ENCODE results near the gene PRR16.

PRR16 gene

DNA sequence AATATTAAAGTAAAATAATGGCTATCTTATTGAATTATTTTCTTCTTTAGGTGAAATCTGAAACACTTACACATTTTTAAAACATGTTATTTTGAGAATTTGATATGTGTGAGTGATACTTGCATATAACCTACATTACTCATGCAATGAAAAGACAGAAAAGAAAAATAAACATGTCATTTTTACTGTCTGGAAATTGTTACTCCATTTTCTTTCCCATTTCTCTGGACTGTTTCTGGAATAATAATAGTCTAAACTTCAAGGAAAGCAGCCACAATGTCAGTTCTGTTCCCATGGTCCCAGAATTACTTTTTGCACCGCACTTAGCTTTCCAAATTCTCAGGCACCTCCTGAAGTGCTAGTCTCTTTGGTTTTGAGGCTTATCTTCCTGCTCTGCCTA is 145.5 kb downstream of the PRR16 start:
- Histone ChIP-seq H3K27me3 (ENCODE audit: control insufficient read depth in 1 of 2, insufficient read depth in 2 of 2, low read length in 2 of 2) (no peaks in the 10 kb centered on the region), H3K4me1 (ENCODE audit: control insufficient read depth, insufficient read depth, low read length) (no peaks in the 10 kb centered on the region), H3K4me3 (ENCODE audit: low read length in 2 of 2) (no peak overlapping the region), H3K9me3 (ENCODE audit: control insufficient read depth in 2 of 2, low read length in 2 of 2) (no peaks in the 10 kb centered on the region), H3K36me3 (ENCODE audit: control insufficient read depth in 2 of 2, insufficient read depth in 2 of 2, low read length in 2 of 2) (no peaks in the 10 kb centered on the region), H3K9ac (ENCODE audit: low read length in 2 of 2) (no peak overlapping the region), H3K27ac (ENCODE audit: low read length) (no peak overlapping the region)

GRCh38 chr5:120610145-120610544 is 146.0 kb downstream of the PRR16 start:
- Histone ChIP-seq H3K4me3 (ENCODE audit: low read length in 2 of 2) (no peak overlapping the region), H3K27me3 (ENCODE audit: control insufficient read depth in 1 of 2, insufficient read depth in 2 of 2, low read length in 2 of 2) (no peaks in the 10 kb centered on the region), H3K4me1 (ENCODE audit: control insufficient read depth, insufficient read depth, low read length) (no peaks in the 10 kb centered on the region), H3K9ac (ENCODE audit: low read length in 2 of 2) (no peak overlapping the region), H3K27ac (ENCODE audit: low read length) (no peak overlapping the region), H3K36me3 (ENCODE audit: control insufficient read depth in 2 of 2, insufficient read depth in 2 of 2, low read length in 2 of 2) (no peaks in the 10 kb centered on the region), H3K9me3 (ENCODE audit: control insufficient read depth in 2 of 2, low read length in 2 of 2) (no peaks in the 10 kb centered on the region)

DNA sequence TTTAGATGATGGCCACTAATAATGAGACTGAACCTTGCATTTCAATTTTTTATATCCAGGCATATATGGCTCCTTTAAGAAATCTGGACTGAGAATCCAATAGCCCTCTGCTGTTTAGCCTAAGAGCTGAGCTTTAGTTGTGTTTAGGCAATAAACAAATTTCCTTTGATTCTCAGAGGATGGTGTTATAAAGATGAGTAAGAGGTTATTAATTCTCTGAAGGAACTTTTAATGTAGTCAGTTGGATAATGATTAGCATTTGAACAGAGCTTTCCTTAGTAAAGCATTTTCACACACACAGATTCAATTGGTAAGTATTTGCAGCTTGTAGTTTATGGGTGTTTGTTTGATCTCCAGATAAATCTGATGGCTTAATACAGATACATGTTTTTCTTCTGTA is 149.6 kb downstream of the PRR16 start:
- H3K36me3 ChIP-seq (ENCODE audit: control insufficient read depth in 2 of 2, insufficient read depth in 2 of 2, low read length in 2 of 2) = no peaks in the 10 kb centered on the region
- H3K27ac ChIP-seq (ENCODE audit: low read length) = no peak overlapping the region
- H3K4me3 ChIP-seq (ENCODE audit: low read length in 2 of 2) = no peak overlapping the region
- no peaks in the 10 kb centered on the region for H3K27me3 ChIP-seq (ENCODE audit: control insufficient read depth in 1 of 2, insufficient read depth in 2 of 2, low read length in 2 of 2)
- H3K4me1 ChIP-seq (ENCODE audit: control insufficient read depth, insufficient read depth, low read length) = no peaks in the 10 kb centered on the region
- no peak overlapping the region for H3K9ac ChIP-seq (ENCODE audit: low read length in 2 of 2)
- no peaks in the 10 kb centered on the region for H3K9me3 ChIP-seq (ENCODE audit: control insufficient read depth in 2 of 2, low read length in 2 of 2)

DNA sequence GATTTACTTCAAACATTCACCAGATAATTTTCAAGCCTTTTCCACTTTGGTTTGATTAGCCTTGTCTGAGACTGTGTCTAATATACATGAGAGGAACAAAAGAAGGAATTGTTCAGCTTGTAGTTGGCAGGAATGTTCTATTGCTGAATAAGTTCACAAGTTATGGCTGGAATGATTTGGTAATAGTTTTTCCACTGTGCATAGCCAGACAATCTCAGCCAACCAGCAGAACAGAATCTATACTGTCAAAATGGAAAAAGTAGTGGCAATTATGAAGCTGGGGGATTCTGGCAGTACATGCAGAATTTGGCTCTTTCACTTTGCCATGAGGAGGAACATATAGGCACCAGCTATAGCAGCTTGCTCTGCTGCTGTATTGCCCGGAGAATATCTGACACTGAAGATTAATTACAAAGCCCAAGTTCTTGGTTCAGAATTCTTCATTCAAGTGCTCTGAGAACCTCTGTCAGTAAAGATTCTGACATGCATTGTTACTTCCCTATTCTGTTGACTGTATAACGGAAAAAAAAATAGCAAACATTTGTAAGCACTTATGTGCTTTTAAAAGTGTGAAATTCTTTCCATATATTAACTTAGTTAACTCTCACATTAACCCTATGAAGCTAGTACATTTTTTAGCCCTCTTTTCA is 150.6 kb downstream of the PRR16 start:
- no peak overlapping the region for H3K27ac ChIP-seq (ENCODE audit: low read length)
- no peaks in the 10 kb centered on the region for H3K27me3 ChIP-seq (ENCODE audit: control insufficient read depth in 1 of 2, insufficient read depth in 2 of 2, low read length in 2 of 2)
- H3K9me3 ChIP-seq (ENCODE audit: control insufficient read depth in 2 of 2, low read length in 2 of 2) = no peaks in the 10 kb centered on the region
- no peak overlapping the region for H3K4me3 ChIP-seq (ENCODE audit: low read length in 2 of 2)
- H3K9ac ChIP-seq (ENCODE audit: low read length in 2 of 2) = no peak overlapping the region
- H3K36me3 ChIP-seq (ENCODE audit: control insufficient read depth in 2 of 2, insufficient read depth in 2 of 2, low read length in 2 of 2) = no peaks in the 10 kb centered on the region
- no peaks in the 10 kb centered on the region for H3K4me1 ChIP-seq (ENCODE audit: control insufficient read depth, insufficient read depth, low read length)

DNA sequence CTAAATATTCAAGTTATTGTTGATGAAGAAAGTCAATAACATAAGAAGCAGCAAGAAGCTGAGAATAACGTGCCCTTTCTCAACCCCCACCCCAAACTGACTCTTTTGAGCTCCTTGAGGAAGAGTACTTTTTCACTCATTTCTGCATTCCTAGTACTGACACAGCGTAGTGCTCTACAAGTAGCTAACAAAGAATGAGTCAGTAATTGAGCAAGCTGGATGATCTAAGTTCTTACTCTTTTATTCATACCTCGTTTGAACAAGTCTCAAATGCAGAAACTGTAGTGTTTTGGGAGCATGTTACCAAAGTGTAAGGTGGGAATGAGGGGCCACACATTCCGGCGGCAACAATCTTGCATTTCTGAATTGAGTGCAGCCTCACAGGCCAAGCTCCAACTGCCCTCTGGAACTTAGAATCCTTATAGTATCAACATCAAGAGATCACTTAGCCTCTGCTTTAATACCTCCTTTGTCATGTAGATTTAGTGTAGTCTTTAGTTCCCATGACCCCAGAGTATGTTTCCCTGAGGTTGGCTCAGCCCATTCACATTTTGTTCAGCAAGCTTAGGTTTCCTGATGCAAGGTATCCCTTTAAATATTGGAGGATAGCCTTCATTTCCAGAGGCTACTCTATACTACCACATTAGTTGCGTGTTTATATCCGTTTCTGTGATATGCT is 152.0 kb downstream of the PRR16 start:
- no peaks in the 10 kb centered on the region for H3K9me3 ChIP-seq (ENCODE audit: control insufficient read depth in 2 of 2, low read length in 2 of 2)
- H3K4me1 ChIP-seq (ENCODE audit: control insufficient read depth, insufficient read depth, low read length) = no peaks in the 10 kb centered on the region
- no peaks in the 10 kb centered on the region for H3K36me3 ChIP-seq (ENCODE audit: control insufficient read depth in 2 of 2, insufficient read depth in 2 of 2, low read length in 2 of 2)
- H3K27me3 ChIP-seq (ENCODE audit: control insufficient read depth in 1 of 2, insufficient read depth in 2 of 2, low read length in 2 of 2) = no peaks in the 10 kb centered on the region
- no peak overlapping the region for H3K27ac ChIP-seq (ENCODE audit: low read length)
- H3K4me3 ChIP-seq (ENCODE audit: low read length in 2 of 2) = no peak overlapping the region
- no peak overlapping the region for H3K9ac ChIP-seq (ENCODE audit: low read length in 2 of 2)

DNA sequence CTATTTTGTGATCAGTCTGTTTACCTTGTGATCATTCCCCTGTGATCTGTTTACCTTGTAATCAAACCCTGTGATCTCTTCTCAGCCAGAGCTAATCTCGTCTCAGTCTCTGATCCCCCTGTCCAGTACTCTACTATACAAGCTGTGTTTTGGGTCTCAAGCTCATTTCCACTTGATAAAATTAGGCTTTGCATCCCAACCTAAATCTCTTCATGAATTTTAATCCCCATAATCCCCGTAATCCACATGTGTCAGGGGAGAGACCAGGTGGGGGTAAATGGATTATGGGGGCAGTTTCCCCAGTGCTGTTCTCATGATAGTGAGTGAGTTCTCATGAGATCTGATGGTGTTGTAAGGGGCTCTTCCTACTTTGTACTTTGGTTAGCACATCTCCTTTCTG is 157.2 kb downstream of the PRR16 start:
- Histone ChIP-seq H3K27me3 (ENCODE audit: control insufficient read depth in 1 of 2, insufficient read depth in 2 of 2, low read length in 2 of 2) (no peaks in the 10 kb centered on the region), H3K27ac (ENCODE audit: low read length) (no peak overlapping the region), H3K9me3 (ENCODE audit: control insufficient read depth in 2 of 2, low read length in 2 of 2) (no peaks in the 10 kb centered on the region), H3K9ac (ENCODE audit: low read length in 2 of 2) (no peak overlapping the region), H3K4me1 (ENCODE audit: control insufficient read depth, insufficient read depth, low read length) (no peaks in the 10 kb centered on the region), H3K4me3 (ENCODE audit: low read length in 2 of 2) (no peak overlapping the region), H3K36me3 (ENCODE audit: control insufficient read depth in 2 of 2, insufficient read depth in 2 of 2, low read length in 2 of 2) (no peaks in the 10 kb centered on the region)

DNA sequence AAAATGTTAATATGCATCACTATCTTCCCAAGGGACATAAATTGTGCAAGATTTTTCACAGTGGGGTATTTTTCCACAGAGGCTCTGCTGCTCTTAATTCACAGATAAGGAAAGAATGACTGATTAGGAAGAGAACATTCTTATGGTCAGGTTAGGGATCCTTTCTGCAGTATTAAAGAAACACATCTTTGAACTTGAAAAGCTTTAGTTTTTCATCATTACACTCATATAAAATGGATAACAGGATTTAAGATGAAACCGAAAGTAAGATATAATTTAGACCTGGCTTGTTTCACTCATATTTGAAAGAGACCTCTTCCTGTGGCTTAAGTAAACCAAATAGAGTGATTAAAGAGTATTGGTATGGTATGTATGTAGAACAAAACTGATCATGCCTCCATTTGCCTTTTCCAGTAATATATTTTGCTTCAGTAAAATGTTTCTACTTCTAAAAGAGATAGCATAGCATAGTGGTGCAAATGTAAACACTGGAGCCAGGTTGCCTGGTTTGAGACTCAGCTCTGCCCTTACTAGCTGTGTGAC is 160.0 kb downstream of the PRR16 start:
- no peaks in the 10 kb centered on the region for H3K27me3 ChIP-seq (ENCODE audit: control insufficient read depth in 1 of 2, insufficient read depth in 2 of 2, low read length in 2 of 2)
- H3K4me3 ChIP-seq (ENCODE audit: low read length in 2 of 2) = no peak overlapping the region
- no peak overlapping the region for H3K9ac ChIP-seq (ENCODE audit: low read length in 2 of 2)
- no peaks in the 10 kb centered on the region for H3K9me3 ChIP-seq (ENCODE audit: control insufficient read depth in 2 of 2, low read length in 2 of 2)
- no peaks in the 10 kb centered on the region for H3K36me3 ChIP-seq (ENCODE audit: control insufficient read depth in 2 of 2, insufficient read depth in 2 of 2, low read length in 2 of 2)
- no peak overlapping the region for H3K27ac ChIP-seq (ENCODE audit: low read length)
- H3K4me1 ChIP-seq (ENCODE audit: control insufficient read depth, insufficient read depth, low read length) = no peaks in the 10 kb centered on the region

DNA sequence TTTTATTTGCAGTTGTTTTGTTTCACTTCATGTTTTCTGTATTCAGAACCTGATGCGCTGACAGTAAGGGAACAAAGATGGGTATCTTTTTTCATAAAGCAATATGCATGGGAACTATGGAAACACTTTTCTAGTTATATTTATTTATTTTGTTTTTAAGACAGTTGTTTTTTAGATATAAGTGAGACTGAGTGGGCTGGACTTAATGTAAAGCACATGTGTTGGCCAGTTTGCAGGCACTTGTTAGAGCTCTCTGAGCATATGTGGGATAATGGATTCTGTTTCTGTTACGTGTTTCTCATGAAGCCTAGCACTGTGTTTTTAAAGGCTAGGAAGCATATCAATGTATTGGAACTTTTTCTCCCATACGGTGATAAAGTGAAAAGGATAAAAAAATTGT is 164.1 kb downstream of the PRR16 start:
- Histone ChIP-seq H3K27me3 (ENCODE audit: control insufficient read depth in 1 of 2, insufficient read depth in 2 of 2, low read length in 2 of 2) (no peaks in the 10 kb centered on the region), H3K9me3 (ENCODE audit: control insufficient read depth in 2 of 2, low read length in 2 of 2) (no peaks in the 10 kb centered on the region), H3K4me1 (ENCODE audit: control insufficient read depth, insufficient read depth, low read length) (no peaks in the 10 kb centered on the region), H3K36me3 (ENCODE audit: control insufficient read depth in 2 of 2, insufficient read depth in 2 of 2, low read length in 2 of 2) (no peaks in the 10 kb centered on the region), H3K27ac (ENCODE audit: low read length) (no peak overlapping the region), H3K9ac (ENCODE audit: low read length in 2 of 2) (no peak overlapping the region), H3K4me3 (ENCODE audit: low read length in 2 of 2) (no peak overlapping the region)

DNA sequence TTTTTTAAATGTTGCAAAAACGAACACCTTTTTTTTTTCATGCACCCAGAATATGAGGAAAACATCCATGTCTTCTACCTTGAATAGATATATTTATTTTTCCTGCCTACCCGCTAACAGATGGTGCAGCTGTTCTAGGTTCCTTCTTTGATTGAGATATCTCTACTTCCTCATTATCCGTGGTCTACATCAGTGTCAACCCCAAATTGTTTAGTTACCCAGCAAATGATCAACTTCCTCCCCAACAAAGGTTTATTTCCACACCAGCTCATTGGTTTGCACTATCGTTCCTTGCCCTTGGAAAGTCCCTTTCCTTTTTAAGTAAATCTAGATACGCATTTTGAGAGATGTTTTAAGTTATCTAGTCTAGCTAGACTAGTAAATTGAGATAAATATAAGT is 166.4 kb downstream of the PRR16 start:
- Histone ChIP-seq H3K27ac (ENCODE audit: low read length) (no peak overlapping the region), H3K27me3 (ENCODE audit: control insufficient read depth in 1 of 2, insufficient read depth in 2 of 2, low read length in 2 of 2) (no peaks in the 10 kb centered on the region), H3K9ac (ENCODE audit: low read length in 2 of 2) (no peak overlapping the region), H3K4me3 (ENCODE audit: low read length in 2 of 2) (no peak overlapping the region), H3K9me3 (ENCODE audit: control insufficient read depth in 2 of 2, low read length in 2 of 2) (no peaks in the 10 kb centered on the region), H3K36me3 (ENCODE audit: control insufficient read depth in 2 of 2, insufficient read depth in 2 of 2, low read length in 2 of 2) (no peaks in the 10 kb centered on the region), H3K4me1 (ENCODE audit: control insufficient read depth, insufficient read depth, low read length) (no peaks in the 10 kb centered on the region)

DNA sequence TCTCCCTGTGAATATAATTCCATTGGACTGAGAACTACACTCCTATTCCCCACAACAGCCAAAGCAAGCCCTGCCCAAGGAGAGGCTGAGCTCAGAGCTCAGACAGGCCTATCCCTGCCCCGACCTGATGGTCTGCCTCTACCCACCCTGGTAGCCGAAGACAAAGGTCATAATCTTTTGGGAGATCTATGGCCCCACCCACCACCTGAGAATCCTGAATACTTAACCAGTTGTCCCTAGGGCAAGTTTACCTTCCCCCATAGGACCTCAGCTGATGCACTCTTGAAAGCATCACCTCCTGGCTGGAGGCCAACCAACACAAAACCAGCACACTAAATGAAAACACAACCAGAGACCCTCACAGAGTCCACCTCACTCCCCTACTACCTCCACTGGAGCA is 167.5 kb downstream of the PRR16 start:
- Histone ChIP-seq H3K4me3 (ENCODE audit: low read length in 2 of 2) (no peak overlapping the region), H3K36me3 (ENCODE audit: control insufficient read depth in 2 of 2, insufficient read depth in 2 of 2, low read length in 2 of 2) (no peaks in the 10 kb centered on the region), H3K4me1 (ENCODE audit: control insufficient read depth, insufficient read depth, low read length) (no peaks in the 10 kb centered on the region), H3K27me3 (ENCODE audit: control insufficient read depth in 1 of 2, insufficient read depth in 2 of 2, low read length in 2 of 2) (no peaks in the 10 kb centered on the region), H3K9ac (ENCODE audit: low read length in 2 of 2) (no peak overlapping the region), H3K27ac (ENCODE audit: low read length) (no peak overlapping the region), H3K9me3 (ENCODE audit: control insufficient read depth in 2 of 2, low read length in 2 of 2) (no peaks in the 10 kb centered on the region)

DNA sequence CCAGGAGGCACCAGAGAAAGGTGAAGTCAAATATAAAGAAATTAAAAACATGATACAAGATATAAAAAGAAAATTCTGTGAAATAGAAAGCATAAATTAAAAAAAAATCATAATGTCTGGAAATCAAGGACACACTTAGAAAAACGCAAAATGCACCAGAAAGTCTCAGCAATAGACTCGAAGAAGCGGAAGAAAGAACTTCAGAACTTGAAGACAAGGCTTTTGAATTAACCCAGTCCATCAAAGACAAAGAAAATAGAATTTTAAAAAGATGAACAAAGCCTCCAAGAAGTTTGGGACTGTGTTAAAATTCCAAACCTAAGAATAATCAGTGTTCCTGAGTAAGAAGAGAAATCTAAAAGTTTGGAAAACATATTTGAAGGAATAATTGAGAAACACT is 168.3 kb downstream of the PRR16 start:
- no peak overlapping the region for H3K4me3 ChIP-seq (ENCODE audit: low read length in 2 of 2)

More for the DNA sequence above, 168.3 kb downstream of the PRR16 start:
- no peaks in the 10 kb centered on the region for H3K9me3 ChIP-seq (ENCODE audit: control insufficient read depth in 2 of 2, low read length in 2 of 2)
- no peak overlapping the region for H3K9ac ChIP-seq (ENCODE audit: low read length in 2 of 2)
- H3K36me3 ChIP-seq (ENCODE audit: control insufficient read depth in 2 of 2, insufficient read depth in 2 of 2, low read length in 2 of 2) = no peaks in the 10 kb centered on the region
- no peaks in the 10 kb centered on the region for H3K27me3 ChIP-seq (ENCODE audit: control insufficient read depth in 1 of 2, insufficient read depth in 2 of 2, low read length in 2 of 2)
- no peaks in the 10 kb centered on the region for H3K4me1 ChIP-seq (ENCODE audit: control insufficient read depth, insufficient read depth, low read length)
- H3K27ac ChIP-seq (ENCODE audit: low read length) = no peak overlapping the region

Measured in stomach smooth muscle (tissue), 2 donors.